GM21526 (cell line): ENCODE data around the gene CMC1.
A peak's percentile ranks its signal among the peaks of the same experiment; 100 is the strongest.

Experiments used
- ATAC-seq: cut with Tn5 transposase; IDR thresholded peaks from one replicate; pipeline ENCODE4 v1.9.1; 2021; ENCODE audit warnings: moderate library complexity; ENCODE audit not compliant: unreplicated experiment, low FRiP score

Gene CMC1

DNA sequence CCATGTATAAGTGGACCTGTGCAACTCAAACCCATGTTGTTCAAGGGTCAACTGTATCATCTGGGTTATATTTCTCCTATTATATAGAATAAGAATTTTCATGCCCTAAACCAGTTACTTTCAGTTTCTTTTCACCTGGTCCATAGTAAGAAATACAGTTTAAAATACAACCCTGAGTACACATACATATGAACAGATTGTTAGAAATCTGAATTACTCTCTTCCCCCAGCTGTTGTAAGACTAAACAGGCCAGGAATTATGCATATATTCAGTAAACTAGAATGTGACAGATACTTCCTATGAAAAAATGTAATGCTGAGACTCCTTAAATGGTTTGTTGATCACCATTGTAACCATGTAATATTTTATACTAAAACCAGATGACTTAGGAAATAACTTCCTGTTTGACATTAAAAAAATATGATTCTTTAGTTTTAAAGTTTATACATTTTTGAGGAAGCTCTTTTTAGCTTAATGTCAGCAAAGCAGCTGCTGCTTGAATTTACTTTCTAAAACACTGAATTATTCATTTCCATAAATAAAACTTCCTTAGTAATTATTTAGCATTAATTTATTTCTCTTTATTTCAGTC lies 54.6 kb downstream of the CMC1 start:
- no peak for ATAC-seq

DNA sequence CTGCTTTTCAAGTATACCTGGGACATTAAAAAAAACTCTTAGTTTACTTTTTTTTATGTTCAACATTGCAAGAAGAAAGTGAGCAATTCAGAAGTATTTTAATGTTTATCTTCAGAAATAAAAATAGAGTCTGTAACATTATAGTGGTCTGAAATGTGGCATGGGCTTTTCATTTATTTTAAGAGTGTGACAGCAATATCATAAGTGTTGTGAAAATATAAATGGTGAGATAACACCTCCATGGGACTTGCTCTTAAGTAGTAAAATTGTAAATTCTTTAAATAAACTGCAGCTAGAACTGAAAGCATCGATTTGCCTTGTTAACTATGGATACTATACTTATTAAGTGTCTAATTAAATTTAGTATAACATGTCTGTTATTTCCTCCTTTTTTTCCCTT lies 58.3 kb downstream of the CMC1 start:
- ATAC-seq, result no peak

DNA sequence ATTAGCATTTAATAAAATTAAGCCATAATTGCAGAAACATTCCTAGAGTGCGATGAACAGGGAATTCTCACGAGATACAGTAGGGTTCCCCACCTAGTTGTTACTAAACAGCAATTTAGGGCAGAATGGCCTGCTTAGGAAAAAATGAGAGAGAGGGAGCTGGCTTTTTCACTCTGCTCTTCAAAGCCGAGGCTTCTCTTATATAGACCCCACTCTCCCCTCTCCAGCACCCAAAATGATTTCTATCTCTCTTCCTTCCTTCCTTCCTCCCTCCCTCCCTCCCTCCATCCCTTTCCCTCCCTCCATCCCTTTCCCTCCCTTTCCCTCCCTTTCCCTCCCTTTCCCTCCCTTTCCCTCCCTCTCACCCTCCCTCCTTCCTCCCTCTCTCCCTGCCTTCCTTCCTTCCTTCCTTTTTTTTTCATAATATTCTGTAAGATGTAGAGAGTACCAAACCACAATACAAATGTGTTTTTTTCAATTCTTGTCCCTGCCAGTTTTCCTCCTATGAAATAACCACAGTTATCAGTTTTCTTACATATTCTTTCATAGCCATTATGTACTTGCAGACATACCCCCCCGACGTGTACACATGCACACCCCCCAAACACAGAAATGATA lies 59.0 kb downstream of the CMC1 start:
- no peak for ATAC-seq

DNA sequence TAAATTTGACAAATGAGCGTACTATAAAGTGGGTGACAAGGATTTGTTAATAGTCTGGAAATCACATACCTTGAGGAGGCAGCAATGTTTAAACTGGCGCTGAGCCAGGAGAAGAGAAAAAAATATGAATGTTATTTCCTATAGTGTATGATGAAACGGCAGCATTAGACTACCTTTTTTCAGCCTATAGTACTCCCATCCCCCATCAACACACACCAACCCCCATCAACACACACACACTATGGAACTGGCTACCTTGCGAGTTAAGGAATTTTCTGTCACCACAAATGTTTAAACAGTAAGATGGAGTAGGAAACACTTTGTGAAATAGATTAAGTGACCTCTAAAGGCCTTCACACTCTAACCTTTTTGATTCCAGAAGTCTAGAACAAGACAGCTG lies 60.3 kb downstream of the CMC1 start:
- ATAC-seq, result no peak

DNA sequence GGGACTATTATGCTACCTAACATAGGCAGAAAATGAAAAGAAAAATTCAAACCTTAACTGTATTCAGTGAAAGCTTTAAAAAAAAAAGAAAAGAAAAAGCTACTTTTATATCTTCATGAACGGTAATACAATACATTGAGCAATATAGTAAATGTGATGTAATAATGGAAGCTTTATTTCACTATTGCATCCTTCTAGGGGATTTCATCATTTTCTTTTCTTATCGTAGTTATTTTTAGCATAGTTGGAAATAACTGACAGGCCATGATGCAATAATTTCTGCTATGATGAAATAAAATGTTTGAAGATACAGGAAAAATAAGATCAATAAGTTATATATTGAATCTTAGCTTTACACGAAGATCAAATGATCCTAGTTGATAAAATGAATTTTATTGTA lies 66.8 kb downstream of the CMC1 start:
- no peak for ATAC-seq

DNA sequence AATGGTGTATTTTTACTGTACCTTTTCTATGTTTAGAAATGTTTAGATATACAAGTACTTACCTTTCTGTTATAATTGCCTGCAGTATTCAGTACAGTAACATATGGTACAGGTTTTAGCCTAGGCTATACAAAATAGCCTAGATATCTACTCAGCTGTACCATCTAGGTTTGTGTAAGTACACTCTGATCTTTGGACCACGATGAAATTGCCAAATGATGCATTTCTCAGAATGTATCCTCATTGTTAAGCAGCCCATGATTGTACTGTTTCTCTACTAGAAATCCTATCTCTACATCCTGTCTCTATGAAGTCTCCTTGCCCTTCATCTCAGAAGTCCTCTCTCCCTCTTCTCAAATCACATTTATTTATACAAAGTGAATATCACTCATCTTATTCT lies 74.3 kb downstream of the CMC1 start:
- ATAC-seq, result no peak

DNA sequence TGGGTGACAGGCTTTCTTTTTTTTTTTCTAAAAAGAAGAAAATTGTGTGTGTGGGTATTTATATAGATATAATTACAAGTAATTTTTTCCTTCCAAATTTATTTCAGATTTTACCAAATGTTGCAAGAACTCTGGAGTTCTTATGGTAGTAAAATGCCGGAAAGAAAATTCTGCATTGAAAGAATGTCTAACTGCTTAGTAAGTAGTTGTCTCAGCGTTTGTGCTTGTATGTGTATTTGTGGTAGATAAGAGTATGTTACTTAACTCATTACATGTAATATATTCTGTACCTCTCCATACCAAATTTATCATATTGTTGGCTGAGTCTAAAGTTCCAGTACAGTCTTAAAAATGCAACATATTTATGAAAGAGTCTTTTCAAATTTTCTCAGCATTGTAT lies 74.8 kb downstream of the CMC1 start:
- no peak for ATAC-seq

DNA sequence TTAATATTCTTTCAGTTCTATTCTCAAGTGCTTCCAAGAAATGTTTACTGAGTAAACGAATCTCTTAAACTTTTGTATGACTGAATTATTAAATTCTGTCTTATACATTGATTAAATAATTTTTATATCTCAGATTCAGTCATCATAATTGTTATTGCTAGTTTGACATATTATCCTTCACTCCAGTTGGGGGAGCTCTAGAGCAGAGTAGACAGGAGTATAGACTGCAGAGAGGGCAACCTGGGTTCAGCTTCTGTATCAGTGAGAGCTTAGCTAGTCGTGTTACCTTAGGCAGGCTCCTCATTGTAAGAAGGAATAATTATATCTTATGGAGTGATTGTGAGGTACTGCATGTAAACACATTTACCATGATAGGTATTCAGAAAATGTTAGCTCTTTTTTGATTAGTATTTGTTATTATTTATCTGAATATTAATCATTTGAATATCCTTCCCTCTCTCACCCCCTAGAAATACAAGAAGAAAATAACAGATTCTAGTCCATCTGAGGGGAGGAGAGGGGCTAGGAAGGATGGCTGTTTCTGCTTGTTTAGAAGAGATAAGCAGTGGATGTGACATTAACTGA lies 76.1 kb downstream of the CMC1 start:
- peak; percentile 93 for ATAC-seq

DNA sequence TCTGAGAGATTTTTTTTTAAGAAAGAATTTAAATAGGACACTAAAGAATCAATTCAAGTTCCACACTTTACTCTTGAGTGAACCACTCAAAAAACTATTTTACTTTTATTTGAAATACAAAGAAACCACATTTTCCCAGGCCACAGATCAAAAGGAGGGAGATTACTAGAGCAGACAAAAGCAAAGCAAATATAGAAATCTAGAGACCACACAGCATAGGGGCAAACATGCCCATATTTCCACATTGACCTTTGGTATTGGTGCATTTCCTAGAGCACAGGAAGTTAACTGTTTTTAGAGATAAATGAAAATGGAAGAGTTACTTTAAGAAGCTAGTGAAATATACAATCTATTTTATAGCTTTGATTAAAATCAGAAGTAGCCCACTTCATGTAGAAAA lies 79.6 kb downstream of the CMC1 start:
- ATAC-seq, result no peak

DNA sequence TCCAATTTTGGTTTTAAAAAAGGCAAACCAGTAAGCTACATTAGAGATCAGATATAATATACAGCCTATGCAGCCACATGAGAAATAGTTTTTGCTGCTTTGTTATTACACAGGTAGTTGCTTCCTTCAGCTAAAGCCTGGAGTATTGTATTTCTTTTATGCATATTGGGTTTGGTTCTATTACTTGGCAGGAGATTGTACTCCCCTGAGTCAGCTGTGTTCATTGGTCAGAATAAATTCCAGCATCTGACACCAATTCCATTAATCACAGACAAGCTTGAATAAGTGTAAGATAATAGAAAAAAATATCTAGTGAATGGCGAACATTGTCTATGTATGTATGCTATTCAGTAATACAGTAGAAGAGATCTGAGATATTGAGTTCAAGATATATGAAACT lies 81.0 kb downstream of the CMC1 start:
- ATAC-seq, result no peak

DNA sequence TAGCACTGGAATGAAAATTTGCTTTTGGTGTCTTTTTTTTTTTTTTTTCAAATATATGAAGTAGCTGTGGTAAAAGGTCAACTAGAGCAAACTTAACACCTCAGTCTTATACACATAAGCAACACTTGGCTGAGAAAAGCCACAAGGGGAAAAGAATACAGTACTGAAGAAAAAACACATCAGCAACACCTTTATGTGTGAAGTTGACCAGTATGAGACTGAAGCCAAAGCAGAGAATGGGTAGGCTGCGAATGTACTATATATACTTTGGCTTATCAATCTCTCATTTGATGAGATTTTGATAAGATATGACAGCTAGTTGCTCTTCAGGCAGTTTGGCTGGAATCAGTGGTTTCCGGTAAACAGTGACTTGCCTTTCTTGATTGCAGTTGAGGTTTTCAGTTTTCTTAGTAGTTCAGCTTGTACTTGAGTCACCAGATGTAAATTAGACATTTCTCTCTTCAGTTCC lies 85.1 kb downstream of the CMC1 start:
- peak; percentile 63 for ATAC-seq

DNA sequence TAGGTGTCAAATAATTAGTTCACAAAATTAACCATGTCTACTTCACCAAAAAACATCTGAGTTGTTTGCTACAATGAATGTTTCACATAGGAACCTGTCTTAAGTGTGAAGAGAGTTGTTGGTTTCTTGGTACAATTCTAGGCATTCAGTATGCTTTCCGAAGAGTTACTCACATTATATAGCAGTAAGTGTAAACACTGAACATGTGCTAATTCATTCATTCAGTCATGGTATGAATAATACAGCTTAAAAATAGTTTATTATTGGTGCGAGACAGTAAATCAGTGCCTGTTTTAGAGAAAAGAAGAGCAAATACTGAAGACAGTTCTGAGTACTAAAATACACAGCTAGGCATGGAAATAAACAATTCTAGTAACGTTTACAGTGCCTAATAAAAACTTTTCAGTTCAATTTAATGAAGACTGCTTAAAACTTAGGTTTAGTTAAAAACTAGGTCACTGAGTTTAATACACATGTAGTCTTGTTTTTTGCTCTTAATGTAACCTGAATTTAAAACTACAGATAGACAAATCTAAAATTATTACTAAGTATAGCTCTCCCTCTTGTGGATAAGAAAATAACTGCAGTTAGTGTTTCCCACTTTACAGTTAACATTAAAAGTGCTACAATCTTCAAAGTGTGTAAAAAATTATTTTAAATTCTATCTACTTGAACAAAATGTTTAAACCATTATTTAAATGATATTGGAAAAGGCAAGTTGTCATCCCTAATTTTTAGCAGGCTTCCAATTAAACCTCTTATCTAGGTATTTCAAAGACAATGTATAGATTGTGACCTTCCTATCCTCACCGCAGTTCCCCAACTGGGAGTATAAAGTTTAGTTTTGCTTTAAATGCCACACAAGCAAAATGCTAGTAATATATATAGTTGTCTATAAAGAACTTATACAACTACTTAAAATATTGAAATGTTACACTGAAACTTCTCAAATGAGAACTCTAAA lies 87.1 kb downstream of the CMC1 start:
- peak; percentile 51 for ATAC-seq

DNA sequence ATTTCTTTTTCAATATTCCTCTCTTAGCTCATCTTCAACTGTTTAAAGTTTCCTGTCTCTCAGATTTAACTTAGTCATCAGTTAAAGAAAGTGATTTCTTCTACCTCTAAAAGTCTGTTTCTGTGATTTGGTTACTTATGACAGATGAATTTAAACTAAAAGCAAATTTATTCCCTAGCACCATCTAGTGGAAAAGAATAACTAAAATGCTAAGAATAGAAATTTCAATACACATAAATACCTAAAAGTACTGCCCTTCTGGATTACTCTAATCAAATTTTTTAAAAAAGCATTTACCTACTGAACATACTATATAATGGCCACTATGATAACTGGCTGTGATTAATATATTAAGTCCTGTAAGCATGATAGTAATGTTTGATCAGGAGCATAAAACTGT lies 93.1 kb downstream of the CMC1 start:
- ATAC-seq, result no peak

DNA sequence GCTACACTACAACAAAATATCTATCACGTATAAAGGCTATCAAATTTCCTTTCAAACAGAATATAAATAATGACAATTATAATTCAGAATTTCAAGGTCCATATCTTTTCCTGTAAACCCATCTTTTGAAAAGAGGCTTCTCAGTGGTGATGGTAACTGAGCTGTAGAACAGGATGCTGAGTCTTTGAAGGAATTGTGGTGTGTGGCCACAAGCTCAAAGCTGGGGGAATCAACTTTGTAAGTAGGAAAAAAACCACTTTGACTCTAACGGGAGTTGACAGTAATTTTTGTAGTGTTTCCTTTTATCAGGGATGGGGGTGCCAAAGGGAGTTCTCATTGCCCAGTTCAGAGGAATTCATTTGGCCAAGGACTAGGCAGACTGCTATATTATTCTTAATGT lies 93.8 kb downstream of the CMC1 start:
- no peak for ATAC-seq

DNA sequence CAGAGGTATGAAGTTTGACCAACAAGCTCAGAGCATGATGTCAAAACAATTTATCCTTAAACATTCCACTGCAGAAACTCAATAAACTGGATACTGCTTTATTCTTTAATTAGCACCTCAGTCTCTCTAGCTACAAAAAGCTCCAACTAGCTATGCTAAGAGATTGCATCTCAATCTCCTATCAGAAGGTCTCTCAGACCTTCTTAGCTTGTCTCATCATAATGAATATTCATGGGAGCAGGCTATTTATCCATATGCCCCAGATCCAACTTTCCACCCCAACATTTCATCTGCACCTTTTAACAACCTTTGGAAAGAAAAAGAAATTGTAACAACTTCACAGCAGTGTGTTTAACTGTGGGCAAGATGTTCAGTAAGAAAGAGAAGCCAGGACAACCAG lies 95.8 kb downstream of the CMC1 start:
- ATAC-seq, result no peak

DNA sequence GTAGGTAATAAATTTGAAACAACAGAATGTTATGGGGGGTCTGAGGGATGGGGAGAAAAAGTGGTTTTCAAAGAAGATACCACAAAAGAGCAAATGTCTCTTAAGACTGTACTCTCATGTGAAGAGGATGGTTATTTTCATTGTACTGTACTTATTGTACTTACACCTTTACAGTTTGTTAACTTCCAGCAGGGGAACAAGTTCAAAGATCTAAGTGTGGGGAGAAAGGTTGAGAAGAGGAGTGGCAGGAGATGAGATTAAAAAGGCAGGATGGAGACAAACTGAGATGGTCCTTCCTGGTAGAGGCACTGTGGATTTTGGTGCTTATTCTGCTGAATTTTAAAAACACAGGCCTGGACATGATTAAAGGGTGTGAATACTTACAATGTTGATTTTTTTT lies 101.7 kb downstream of the CMC1 start:
- no peak for ATAC-seq

DNA sequence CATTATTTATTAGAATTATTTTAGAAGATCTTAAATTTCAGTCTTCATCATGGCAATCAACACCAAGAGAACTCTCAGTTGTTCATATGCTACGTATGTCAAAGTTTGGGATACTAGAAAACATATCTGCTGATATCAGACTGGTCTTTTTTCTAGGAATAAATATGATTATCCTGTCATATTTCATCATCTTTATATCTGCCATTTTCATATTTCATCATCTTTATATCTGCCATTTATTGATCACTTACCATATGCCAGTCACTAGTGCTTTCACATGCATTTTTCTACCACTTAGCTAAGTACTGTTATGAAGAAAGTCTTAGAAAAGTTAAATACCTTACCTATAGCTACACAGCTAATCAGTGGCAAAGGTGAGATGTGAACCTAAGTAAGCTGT lies 104.3 kb downstream of the CMC1 start:
- ATAC-seq, result no peak

DNA sequence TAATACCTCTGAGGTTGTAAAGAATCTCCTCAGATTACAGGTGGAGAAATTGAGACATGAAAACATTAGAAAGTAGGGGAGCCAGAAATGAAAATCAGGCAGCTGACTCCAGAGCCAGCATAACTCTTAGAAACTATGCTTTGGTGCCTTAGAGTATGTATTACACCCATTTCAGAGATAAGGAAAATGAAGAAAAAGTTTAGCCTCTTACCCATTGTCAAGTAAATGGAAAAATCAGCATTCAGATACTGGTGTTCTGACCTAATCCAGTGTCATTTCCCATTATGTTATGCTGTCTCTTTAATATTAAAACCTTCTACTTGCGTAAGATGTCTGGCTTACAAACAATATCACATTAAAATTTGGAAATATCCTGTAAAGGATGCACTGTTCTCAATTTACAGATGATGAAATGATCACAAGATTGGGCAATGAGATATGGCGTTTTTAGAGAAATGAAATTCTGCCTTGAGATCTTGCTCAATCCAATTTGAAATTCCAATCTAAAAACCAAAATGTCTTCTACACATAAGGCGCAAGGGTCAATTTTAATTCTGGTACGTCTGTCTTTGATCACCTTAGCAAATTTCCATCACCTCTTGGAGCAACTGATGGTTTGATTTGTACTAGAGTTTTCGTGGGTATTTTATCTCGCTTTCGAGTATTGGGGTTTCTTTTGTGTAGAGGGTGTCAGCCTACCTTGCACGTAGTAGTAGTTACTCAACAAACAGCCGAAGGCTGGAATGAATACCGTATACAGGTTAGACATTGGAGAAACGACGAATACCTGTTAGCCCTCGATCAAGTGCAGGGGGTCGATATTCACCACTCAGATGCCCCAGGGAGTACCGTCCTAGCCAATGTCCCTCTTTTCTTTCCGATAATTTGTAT lies 106.2 kb downstream of the CMC1 start:
- no peak for ATAC-seq

DNA sequence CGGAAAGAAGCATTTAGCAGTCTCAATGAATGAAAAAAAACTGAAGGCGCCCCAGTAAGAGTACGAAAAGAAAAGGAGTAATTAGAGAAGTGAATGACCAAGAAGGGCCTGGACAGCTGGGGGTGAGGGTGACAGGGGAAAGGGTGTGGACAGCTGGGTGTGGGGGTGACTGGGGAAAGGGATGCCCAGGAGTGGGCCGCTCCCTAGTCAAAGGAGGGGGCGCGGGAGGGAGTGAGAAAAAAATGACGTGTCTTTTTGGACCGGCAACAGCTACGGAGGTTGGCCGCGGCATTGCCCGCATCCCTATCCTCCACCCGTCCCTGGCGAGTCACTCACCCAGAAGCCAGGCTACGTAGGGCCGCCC lies 106.8 kb downstream of the CMC1 start:
- no peak for ATAC-seq
